ENCODE results near the gene APBA2. TPM values are rescaled to one million over a fixed set of nuclear protein-coding genes. Genes with fewer than 3 reads are reported as not detected.

Gene APBA2
- total and polyA plus RNA-seq, 2 of the 13 experiments (the other 11 are each of a cell fraction or from before 2014, with no cell fraction given): 0.62 to 2.3 TPM

DNA sequence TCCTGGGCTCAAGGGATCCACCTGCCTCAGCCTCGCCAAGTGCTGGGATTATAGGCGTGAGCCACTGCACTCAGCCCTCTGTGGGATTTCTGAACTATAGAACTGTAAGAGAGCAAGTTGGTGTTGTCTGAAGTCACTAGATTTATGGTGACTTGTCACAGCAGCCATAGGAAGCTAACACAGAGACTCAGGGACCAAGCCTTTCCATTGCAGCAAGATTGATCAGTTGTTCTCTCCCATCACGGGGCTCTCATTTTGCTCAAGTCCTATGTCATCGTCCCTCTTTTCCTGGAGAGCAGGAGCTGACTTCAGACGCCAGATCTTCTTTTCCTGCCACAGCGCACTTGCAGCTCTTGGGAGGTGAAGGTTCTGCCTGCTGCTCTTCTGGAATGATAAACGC, 61.0 kb downstream of the APBA2 start:
- Histone ChIP-seq H3K9me3 (ENCODE audit: low read length) (no peaks in the 10 kb centered on the region), H3K79me2 (ENCODE audit: insufficient read depth, low read length) (no peaks in the 10 kb centered on the region), H3K4me2 (ENCODE audit: low read depth, low read length) (no peak overlapping the region), H3K4me3 (replicated peaks in 1 of 3; ENCODE audit: insufficient read depth in 1 of 3, low read depth in 2 of 3, low read length in 3 of 3) (no peak overlapping the region), H3K4me1 (ENCODE audit: insufficient read depth, low read length) (no peaks in the 10 kb centered on the region), H3K9ac (ENCODE audit: insufficient read depth, low read depth, low read length) (no peak overlapping the region), H4K20me1 (ENCODE audit: insufficient read depth, low read length) (no peaks in the 10 kb centered on the region), H3K36me3 (replicated peaks in 1 of 2; ENCODE audit: control insufficient read depth in 1 of 2, insufficient read depth in 2 of 2, low read length in 2 of 2) (no peaks in the 10 kb centered on the region), H3K27me3 (ENCODE audit: control insufficient read depth in 1 of 2, insufficient read depth in 2 of 2, low read length in 2 of 2) (no peaks in the 10 kb centered on the region; a peak in 1 of 5 replicates), H2AFZ (ENCODE audit: low read length) (no peak overlapping the region), H3K27ac (ENCODE audit: extremely low read length, insufficient read depth, low read length) (no peak overlapping the region)
- intact Hi-C loops (cut with micrococcal nuclease; ENCODE audit: unreplicated experiment) (no loop called here), in situ Hi-C loops (cut with HindIII; ENCODE audit: extremely low pct_ligation_motif_present, low pct_unique_long_range_greater_than_20kb) (no loop called here)
- ChIA-PET CTCF (ENCODE audit: low intra/inter-chr PET ratio, low total read pairs) (no interaction called here), POLR2A (no interaction called here)
- ATAC-seq (no peak), FAIRE-seq (no peak), DNase-seq (ENCODE audit: low spot score) (no peak)
- no TSS peak for BruUV-seq (replicated peaks)
- TF ChIP-seq SRF (IDR thresholded peaks at IDR 0.05; ENCODE audit: low read depth, low read length): no peak
- TF ChIP-seq, protein P1, sequence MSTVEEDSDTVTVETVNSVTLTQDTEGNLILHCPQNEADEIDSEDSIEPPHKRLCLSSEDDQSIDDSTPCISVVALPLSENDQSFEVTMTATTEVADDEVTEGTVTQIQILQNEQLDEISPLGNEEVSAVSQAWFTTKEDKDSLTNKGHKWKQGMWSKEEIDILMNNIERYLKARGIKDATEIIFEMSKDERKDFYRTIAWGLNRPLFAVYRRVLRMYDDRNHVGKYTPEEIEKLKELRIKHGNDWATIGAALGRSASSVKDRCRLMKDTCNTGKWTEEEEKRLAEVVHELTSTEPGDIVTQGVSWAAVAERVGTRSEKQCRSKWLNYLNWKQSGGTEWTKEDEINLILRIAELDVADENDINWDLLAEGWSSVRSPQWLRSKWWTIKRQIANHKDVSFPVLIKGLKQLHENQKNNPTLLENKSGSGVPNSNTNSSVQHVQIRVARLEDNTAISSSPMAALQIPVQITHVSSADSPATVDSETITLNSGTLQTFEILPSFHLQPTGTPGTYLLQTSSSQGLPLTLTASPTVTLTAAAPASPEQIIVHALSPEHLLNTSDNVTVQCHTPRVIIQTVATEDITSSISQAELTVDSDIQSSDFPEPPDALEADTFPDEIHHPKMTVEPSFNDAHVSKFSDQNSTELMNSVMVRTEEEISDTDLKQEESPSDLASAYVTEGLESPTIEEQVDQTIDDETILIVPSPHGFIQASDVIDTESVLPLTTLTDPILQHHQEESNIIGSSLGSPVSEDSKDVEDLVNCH (CRISPR knock-in tag; IDR thresholded peaks at IDR 0.05): no peak
- no peak for TF ChIP-seq CHD2 (IDR thresholded peaks at IDR 0.05; ENCODE audit: low read depth, low read length)
- TF ChIP-seq KAT8 (CRISPR knock-in tag; IDR thresholded peaks at IDR 0.05): no peak
- TF ChIP-seq, protein P2, sequence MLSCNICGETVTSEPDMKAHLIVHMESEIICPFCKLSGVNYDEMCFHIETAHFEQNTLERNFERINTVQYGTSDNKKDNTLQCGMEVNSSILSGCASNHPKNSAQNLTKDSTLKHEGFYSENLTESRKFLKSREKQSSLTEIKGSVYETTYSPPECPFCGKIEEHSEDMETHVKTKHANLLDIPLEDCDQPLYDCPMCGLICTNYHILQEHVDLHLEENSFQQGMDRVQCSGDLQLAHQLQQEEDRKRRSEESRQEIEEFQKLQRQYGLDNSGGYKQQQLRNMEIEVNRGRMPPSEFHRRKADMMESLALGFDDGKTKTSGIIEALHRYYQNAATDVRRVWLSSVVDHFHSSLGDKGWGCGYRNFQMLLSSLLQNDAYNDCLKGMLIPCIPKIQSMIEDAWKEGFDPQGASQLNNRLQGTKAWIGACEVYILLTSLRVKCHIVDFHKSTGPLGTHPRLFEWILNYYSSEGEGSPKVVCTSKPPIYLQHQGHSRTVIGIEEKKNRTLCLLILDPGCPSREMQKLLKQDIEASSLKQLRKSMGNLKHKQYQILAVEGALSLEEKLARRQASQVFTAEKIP (CRISPR knock-in tag; IDR thresholded peaks at IDR 0.05; ENCODE audit: borderline replicate concordance): no peak
- TF ChIP-seq ZNF768 (CRISPR knock-in tag; IDR thresholded peaks at IDR 0.05): no peak
- TF ChIP-seq SALL2 (CRISPR knock-in tag; IDR thresholded peaks at IDR 0.05): no peak
- TF ChIP-seq ZNF652 (CRISPR knock-in tag; IDR thresholded peaks at IDR 0.05; ENCODE audit: borderline replicate concordance, low read depth): no peak
- 89% methylated on average over 7 of the region's 7 CpGs for WGBS (ENCODE audit: low lambda C conversion rate)

Data from HepG2 (cell line).